NCI-H2171 (cell line): Measurements from ENCODE around the gene INPP4A.

Experiments
- DNase-seq: peaks from one replicate; lab custom pipeline; 2025; lab: John Stamatoyannopoulos, UW

The INPP4A gene

DNA sequence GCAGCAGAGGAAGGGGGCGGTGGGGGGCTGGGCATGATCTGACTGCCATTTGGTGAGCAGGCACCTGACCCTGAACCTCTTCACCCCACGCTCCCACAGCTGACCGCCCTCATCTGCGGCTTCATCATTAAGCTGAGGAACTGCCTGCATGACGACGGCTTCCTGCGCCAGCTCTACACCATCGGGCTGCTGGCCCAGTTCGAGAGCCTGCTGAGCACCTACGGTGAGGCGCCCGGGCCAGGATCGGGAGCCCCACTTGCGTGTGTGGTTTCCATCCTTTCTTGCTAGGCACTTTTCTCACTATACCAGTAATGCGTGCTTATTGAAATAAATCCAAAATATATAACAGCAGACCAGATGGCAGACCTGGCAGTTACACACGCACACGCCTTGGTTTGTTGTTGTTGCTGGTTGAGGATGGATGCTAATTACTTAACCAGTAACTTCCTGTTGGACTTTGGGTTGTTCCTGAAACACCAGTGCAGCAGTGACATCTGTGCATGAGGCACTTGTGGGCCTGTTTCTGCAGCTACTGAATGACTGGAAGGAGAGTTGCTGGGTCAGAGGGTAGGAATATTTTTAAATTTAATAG, 120.0 kb downstream of the INPP4A start:
- no peak for DNase-seq

DNA sequence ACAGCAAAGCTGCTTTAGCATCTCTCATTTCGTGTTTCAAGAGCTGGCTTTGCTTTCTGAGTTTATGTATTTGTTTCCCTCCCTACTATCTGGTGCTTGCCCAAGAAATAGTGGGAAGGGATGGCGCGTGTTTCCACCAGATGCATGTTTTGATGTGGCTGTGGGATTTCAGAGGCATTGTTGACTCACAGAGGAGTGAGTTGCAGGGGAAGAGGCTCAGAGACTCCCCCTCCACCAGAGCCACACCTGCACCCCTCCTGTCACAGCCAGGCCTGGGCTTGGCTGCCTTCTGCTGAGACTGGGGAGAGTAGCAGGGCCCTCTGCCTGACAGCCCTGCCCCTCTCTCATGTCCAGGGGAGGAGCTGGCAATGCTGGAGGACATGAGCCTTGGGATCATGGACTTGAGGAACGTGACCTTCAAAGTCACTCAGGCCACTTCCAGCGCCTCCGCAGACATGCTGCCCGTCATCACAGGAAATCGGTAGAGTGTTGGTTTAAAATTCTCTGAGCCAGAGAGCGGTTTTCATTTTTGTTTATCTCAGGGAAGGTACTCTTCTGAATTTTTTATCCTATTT, 120.7 kb downstream of the INPP4A start:
- no peak for DNase-seq

DNA sequence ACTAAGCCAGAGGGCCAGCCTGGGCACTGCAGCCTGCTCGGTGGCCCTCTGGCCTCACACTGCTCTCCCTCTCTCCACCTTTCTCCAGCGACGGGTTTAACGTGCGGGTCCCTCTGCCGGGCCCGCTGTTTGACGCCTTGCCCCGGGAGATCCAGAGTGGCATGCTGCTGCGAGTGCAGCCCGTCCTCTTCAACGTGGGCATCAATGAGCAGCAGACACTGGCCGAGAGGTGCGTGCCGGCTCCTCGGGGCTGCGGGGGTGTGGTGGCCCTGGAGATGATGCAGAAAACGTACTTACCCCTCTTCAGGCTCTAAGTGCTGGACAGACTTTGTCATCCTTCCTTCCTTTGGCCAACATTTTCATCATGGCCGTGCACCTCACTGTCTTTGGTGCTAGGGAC, 121.3 kb downstream of the INPP4A start:
- no peak for DNase-seq

GRCh38 chr2:98568161-98568956, 123.7 kb downstream of the INPP4A start:
- no peak for DNase-seq

- no peak for DNase-seq
These were observed 124.6 kb downstream of the INPP4A start for GRCh38 chr2:98569197-98569793.

DNA sequence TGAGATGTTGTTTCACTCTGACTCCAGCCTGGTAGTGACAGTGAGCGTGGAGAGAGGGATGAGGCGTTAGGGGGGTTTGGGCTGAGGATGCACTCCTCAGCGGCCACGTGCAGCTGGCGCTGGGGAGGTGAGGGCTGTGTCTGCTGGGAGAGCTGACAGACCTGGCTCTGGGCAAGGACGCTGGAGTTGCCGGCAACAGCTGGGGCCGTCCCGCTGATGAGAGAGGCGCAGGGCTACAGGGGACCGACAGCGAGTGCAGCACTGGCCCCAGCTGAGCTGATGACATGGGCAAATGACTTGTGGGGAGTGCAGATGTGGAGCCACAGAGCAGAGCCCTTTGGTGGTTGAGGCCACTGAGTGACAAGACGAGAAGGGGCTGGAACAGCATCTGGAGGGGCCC, 125.3 kb downstream of the INPP4A start:
- no peak for DNase-seq

GRCh38 chr2:98570356-98570755, 125.7 kb downstream of the INPP4A start:
- DNase-seq = no peak

DNA sequence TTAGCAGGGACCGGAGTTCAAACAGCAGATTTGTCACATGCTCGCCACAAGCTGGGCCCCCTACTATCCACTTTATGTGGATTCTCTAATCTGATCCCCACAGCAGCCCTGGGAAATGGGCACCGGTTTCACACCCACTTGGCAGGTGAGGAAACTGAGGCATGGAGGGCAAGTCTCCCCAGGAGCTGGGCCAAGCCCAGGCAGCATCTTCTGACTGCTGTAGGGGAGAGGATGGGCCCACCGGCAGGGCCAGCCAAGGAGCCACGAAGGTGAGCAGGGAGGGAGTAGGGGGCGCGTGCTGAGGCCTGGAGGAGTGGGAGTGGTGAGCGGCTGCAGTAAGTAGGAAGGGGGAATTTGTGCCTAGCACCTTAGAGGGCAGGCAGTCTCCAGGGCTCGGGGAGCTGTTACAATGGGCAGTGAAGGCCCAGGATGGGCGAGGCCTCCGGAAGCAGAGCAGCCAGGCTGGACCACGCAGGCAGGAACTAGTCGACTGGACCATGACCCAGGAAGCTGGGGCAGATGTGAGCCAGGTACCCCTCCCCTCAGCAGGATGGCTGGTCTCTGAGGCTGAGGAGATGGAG, 126.6 kb downstream of the INPP4A start:
- no peak for DNase-seq

DNA sequence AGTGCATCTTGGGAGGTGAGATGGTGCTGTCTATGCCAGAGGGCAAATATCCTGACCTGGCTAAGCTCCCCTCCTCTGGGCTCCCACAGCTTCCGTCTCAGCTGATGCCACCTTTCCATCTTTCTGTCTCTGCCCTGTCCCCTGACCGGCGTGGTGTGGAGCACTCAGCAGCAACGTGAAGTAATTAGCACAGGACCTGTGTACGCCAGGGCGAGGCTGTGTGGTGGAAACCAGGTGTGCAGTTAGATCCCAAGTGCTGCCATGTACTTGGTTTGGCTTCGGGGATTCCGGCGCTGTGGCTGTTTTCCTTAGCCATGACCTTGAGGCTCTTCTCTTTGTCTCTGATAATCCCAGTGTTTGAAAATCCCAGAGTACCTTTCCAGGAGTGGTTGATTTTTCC, 127.1 kb downstream of the INPP4A start:
- DNase-seq = no peak

- no peak for DNase-seq
These were observed 127.6 kb downstream of the INPP4A start for GRCh38 chr2:98572211-98572610.

DNA sequence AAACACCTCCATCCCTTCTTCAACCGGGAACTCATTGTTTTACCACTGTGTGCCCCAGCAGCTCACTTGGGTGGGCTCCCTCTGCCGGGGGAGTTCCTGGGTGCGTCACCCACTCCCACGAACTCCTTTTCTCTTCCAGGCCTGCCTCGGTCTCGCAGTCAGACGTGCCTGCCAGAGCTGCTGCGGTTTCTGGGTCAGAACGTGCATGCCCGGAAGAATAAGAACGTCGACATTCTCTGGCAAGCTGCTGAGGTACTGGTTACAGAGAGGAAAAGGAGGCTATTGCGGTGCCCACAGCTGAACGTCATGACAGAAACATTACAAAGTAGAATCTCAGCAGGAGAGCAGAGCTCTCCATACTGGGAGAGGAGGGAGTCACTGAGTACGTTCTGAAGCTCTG, 128.0 kb downstream of the INPP4A start:
- DNase-seq = no peak

DNA sequence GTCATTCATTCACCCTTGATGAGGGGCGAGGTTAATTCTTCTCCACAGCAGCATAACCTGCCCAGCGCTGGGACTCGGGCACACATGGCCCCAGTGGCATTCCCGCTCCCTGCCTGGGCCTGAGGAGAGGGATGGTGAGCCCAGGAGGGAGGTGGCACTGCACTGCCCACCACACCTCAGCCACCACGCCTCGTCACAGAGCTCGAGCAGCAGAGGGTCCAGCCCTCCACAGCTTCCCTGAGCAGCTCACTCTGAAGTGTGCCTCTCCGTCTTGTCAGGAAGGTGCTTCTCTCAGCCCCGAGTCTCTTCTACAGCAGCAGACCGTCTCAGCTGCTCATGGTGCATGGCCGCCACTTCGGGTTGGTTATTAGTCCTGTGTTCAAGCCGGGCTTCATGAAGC, 128.8 kb downstream of the INPP4A start:
- DNase-seq = no peak

- no peak for DNase-seq
These were observed 132.1 kb downstream of the INPP4A start for GRCh38 chr2:98576666-98577312.

GRCh38 chr2:98577313-98577712, 132.7 kb downstream of the INPP4A start:
- no peak for DNase-seq

DNA sequence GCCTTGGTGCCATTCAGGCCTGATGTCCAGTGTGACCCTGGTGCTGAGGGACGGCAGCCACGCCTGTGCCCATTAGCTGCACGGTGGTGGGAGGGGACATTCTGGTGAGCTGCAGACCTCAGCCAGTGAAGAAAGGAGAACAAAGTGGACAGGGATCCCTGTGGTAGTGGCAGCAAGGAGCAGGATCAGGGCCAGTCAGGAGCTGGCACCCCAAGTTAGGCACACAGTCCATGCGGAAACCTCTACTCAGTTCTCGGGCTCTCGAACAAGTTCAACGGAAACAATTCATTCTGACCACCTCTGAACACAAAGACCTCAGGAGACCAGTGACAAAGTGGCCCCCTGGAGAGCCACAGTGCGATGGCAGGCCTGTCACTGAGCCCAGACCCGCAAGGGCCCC, 133.6 kb downstream of the INPP4A start:
- no peak for DNase-seq

GRCh38 chr2:98579926-98580325, 135.3 kb downstream of the INPP4A start:
- no peak for DNase-seq

GRCh38 chr2:98580656-98581284, 136.1 kb downstream of the INPP4A start:
- no peak for DNase-seq

DNA sequence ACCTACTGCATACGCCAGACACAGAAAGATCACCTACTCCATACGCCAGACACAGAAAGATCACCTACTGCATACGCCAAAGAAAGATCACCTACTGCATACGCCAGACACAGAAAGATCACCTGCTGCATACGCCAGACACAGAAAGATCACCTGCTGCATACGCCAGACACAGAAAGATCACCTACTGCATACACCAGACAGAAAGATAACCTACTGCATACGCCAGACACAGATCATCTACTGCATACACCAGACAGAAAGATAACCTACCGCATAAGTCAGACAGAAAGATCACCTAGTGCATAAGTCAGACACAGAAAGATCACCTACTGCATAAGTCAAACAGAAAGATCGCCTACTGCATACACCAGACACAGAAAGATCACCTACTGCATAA, 137.9 kb downstream of the INPP4A start:
- DNase-seq = no peak

- no peak for DNase-seq
These were observed 138.6 kb downstream of the INPP4A start for GRCh38 chr2:98583276-98583675.

DNA sequence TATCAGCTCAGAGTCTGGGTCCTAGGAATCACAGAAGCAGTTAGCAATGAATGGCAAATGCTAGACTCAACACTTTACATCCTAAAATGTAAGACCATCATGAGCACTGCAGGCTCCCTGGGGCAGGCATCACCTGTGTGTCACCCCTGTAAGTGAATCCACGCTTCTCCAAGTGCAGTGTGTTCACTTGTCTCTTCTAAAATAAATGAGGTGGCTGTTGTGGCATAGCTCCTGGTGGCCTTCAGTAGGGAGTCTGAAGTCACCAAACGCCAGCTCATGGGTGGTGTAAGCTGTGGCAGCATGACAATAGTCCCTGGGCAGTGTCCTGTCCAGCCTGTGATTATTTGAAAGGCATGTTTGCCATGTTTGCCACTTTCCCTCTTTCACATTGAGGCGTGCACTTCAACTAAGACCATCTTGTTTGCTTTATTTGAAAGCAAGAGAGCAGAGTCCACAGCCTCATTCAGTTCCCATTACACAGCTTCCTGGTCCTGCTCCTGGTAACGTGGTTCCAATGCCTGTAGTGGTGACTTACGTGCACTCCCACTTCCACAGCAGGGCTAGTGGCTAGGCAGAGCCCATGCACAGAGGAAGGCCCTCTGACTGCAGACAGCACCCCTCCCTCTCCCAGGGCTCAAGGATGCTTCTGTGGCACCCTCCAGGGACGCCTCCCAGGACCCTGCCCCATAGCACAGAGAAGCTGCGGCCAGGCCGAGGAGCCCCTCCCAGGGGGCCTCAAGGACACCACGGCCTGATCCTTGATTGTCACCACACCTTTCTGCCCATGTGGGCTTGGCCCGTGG, 139.4 kb downstream of the INPP4A start:
- no peak for DNase-seq

DNA sequence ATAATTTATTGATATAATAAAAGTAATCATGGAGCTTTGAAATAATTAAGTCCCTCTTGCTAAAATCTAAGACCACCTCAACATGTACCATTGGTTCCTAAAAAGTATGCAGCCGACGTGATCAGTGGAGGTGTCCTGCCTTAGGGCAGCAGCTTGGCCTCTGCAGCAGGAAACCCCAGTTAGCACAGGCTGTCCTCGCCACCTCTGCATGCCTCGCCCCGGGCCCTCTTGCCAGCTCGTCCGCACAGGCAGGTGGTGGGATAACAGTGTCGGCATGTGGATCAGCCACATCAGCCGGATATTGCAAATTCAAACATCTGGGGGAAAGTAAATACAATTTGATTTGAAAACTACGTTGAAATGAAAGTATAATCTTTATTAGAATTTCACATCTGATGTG, 140.7 kb downstream of the INPP4A start:
- no peak for DNase-seq
